HCT116 (cell line): Measurements from ENCODE around the gene UBE2D2. TPM values are rescaled to one million over a fixed set of nuclear protein-coding genes. Genes with fewer than 3 reads are reported as not detected.

Experiments used
- ATAC-seq: fragments of 200-7000 bp; cut with Tn5 transposase; 2 replicates; pipeline ENCODE4 v1.9.1; 2020; ENCODE audit warnings: mild to moderate bottlenecking, moderate library complexity
- BruUV-seq: library from RNA; stranded (reverse); fragments of 400-500 nt; replicated peaks from 2 replicates; lab custom pipeline; 2021; lab: Mats Ljungman, UMichigan
- CTCF ChIA-PET: fragments of 300-600 bp; sonication (Branson Sonifier 250); formaldehyde crosslinking; loops from one replicate; lab custom pipeline; 2021; ENCODE audit warnings: antibody characterized with exemption; lab: Charles Lee
- POLR2A ChIA-PET: fragments of 300-600, 350-600 bp; sonication (Branson Sonifier 250); formaldehyde crosslinking; loops from one replicate; lab custom pipeline; 2021; ENCODE audit warnings: antibody characterized with exemption; lab: Charles Lee
- RAD21 ChIA-PET, 2 experiments: fragments of 300-600 bp; sonication (Branson Sonifier 250); formaldehyde crosslinking; loops; one replicate each; lab custom pipeline; 2023; ENCODE audit warnings: low total read pairs in 2 of 2; ENCODE audit not compliant: uncharacterized antibody in 2 of 2, unreplicated experiment in 2 of 2, low non-redundant PET in 1 of 2; lab: Charles Lee
- DNase-seq: peaks from one replicate; pipeline ENCODE4 v3.0.0-alpha.2; 2010; ENCODE audit warnings: low read depth, low spot score
- H2AFZ ChIP-seq: fragments of 200-600 bp; shearing (Covaris generic), sonication (generic); 2 replicates; pipeline ENCODE4 v1.6.1; 2017; ENCODE audit warnings: low read depth, mixed run types, mixed read lengths, antibody characterized with exemption, low read length; ENCODE audit not compliant: poor library complexity, severe bottlenecking
- H3K27ac ChIP-seq: 2 replicates; pipeline ENCODE4 v1.5.1; 2012; ENCODE audit warnings: low read depth, low read length
- H3K27me3 ChIP-seq: fragments of 200-600 bp; sonication (generic); 2 replicates; pipeline ENCODE4 v1.6.1; 2016; ENCODE audit warnings: mixed run types, low read length, mixed read lengths; ENCODE audit not compliant: insufficient read depth
- H3K36me3 ChIP-seq, 2 experiments: fragments of 200-500 bp in 1 of 2; fragments of 200-600 bp in 1 of 2; sonication (Bioruptor generic) in 1 of 2; sonication (generic) in 1 of 2; 2 replicates each; pipeline versions ENCODE4 v1.5.1 to v1.6.1; 2014 to 2016; ENCODE audit warnings: low read length in 2 of 2, inconsistent platforms in 1 of 2, mixed read lengths in 1 of 2, mixed run types in 1 of 2; ENCODE audit not compliant: insufficient read depth in 2 of 2, control insufficient read depth in 1 of 2
- H3K4me1 ChIP-seq, 2 experiments: fragments of 200-600 bp in 1 of 2; sonication (generic) in 1 of 2; 2 replicates each; pipeline versions ENCODE4 v1.5.1 to v1.6.1; 2012 to 2017; ENCODE audit warnings: low read length in 2 of 2, inconsistent platforms in 1 of 2, mild to moderate bottlenecking in 1 of 2, mixed read lengths in 1 of 2, mixed run types in 1 of 2, moderate library complexity in 1 of 2; ENCODE audit not compliant: insufficient read depth in 2 of 2, control insufficient read depth in 1 of 2
- H3K4me2 ChIP-seq: fragments of 200-600 bp; sonication (generic); 2 replicates; pipeline ENCODE4 v1.6.1; 2017; ENCODE audit warnings: mixed run types, low read length, mixed read lengths
- H3K4me3 ChIP-seq, 2 experiments: fragments of 200-600 bp in 1 of 2; sonication (generic) in 1 of 2; replicated peaks in 1 of 2; 2 replicates each; pipeline ENCODE4 v1.5.1; 2011 to 2016; ENCODE audit warnings: low read length in 2 of 2, control low read depth in 1 of 2, low read depth in 1 of 2, mild to moderate bottlenecking in 1 of 2, mixed read lengths in 1 of 2, mixed run types in 1 of 2
- H3K79me2 ChIP-seq: fragments of 200-600 bp; sonication (generic); 2 replicates; pipeline ENCODE4 v1.6.1; 2017; ENCODE audit warnings: mild to moderate bottlenecking, mixed run types, low read length, moderate library complexity, mixed read lengths; ENCODE audit not compliant: insufficient read depth
- H3K9ac ChIP-seq: fragments of 200-600 bp; sonication (generic); 2 replicates; pipeline ENCODE4 v1.6.1; 2016; ENCODE audit warnings: low read length, mixed read lengths
- H3K9me2 ChIP-seq: fragments of 200-600 bp; sonication (generic), shearing (Covaris generic); 2 replicates; pipeline ENCODE4 v1.6.1; 2017; ENCODE audit warnings: mixed run types, mild to moderate bottlenecking, moderate library complexity; ENCODE audit not compliant: insufficient read depth
- H3K9me3 ChIP-seq, 2 experiments: fragments of 200-500 bp in 1 of 2; fragments of 200-600 bp in 1 of 2; sonication (Bioruptor generic) in 1 of 2; sonication (generic) in 1 of 2; 2 replicates each; pipeline ENCODE4 v1.6.1; 2014 to 2017; ENCODE audit warnings: low read length in 2 of 2, mixed read lengths in 2 of 2, inconsistent platforms in 1 of 2, low read depth in 1 of 2, mild to moderate bottlenecking in 1 of 2, mixed run types in 1 of 2, moderate library complexity in 1 of 2; ENCODE audit not compliant: control insufficient read depth in 1 of 2, insufficient read depth in 1 of 2
- H4K20me1 ChIP-seq: fragments of 200-600 bp; sonication (generic), shearing (Covaris generic); 2 replicates; pipeline ENCODE4 v1.6.1; 2017; ENCODE audit warnings: mixed run types, mild to moderate bottlenecking, moderate library complexity; ENCODE audit not compliant: insufficient read depth
- CEBPB ChIP-seq: IDR thresholded peaks from 2 replicates; pipeline ENCODE4 v1.6.1; 2012; ENCODE audit warnings: low read depth
- CTCF ChIP-seq, 3 experiments: fragments of 200-600 bp in 1 of 3; sonication (generic) in 1 of 3; IDR thresholded peaks in 2 of 3; conservative IDR thresholded peaks in 1 of 3; 2 replicates each; pipeline ENCODE4 v1.5.1; 2012 to 2017; ENCODE audit warnings: low read depth in 2 of 3, low read length in 2 of 3, antibody characterized with exemption in 1 of 3, borderline replicate concordance in 1 of 3, control low read depth in 1 of 3, mild to moderate bottlenecking in 1 of 3, mixed read lengths in 1 of 3, mixed run types in 1 of 3, moderate library complexity in 1 of 3; ENCODE audit not compliant: insufficient read depth in 1 of 3
- RAD21 ChIP-seq: IDR thresholded peaks from 2 replicates; pipeline ENCODE4 v1.6.1; 2012; ENCODE audit warnings: low read depth, mild to moderate bottlenecking
- ZBTB33 ChIP-seq: IDR thresholded peaks from 2 replicates; pipeline ENCODE4 v1.6.1; 2011; ENCODE audit warnings: mild to moderate bottlenecking, low read length, moderate library complexity; ENCODE audit not compliant: insufficient replicate concordance; ENCODE audit errors: extremely low read depth
- intact Hi-C: fragments of 100-400 bp; cut with micrococcal nuclease; formaldehyde crosslinking; loops from 2 replicates; pipeline ENCODE4 v1.10.0; 2022
- total RNA-seq: library from RNA; stranded (reverse); gene quantifications from one replicate; pipeline ENCODE4 v1.2.1, GENCODE V29; 2021; ENCODE audit not compliant: unreplicated experiment

The UBE2D2 gene
- total RNA-seq, 1 experiment from 2014 or later: 140 TPM

GRCh38 chr5:139574641-139575312 is 13.6 kb downstream of the UBE2D2 start:
- H3K36me3 ChIP-seq: no peaks in the 10 kb centered on the region; a peak in 1 of 4 replicates
- ATAC-seq (peak; percentile 84), DNase-seq (no peak)
- no peak overlapping the region for H3K4me2 ChIP-seq
- peaks cover 25% of the 10 kb centered on the region; the same call in 1 of the 2 replicates for H4K20me1 ChIP-seq
- peaks cover 96% of the 10 kb centered on the region for H3K79me2 ChIP-seq
- peaks cover 9 to 18% of the 10 kb centered on the region in 2 experiments; a peak in 3 of 4 replicates for H3K4me1 ChIP-seq
- H3K4me3 ChIP-seq: no peak overlapping the region
- no peaks in the 10 kb centered on the region for H3K9me2 ChIP-seq
- BruUV-seq: TSS peak; percentile 8
- H3K9me3 ChIP-seq: no peaks in the 10 kb centered on the region
- ChIA-PET CTCF (interaction anchor here (0.8 to 1.7 kb wide), 12 partner anchors 9 to 152 kb away, joined by 3 to 6 read pairs (median 5); partner anchors contain the start of gene UBE2D2), RAD21 (no interaction called here), POLR2A (interaction anchor here (0.7 to 1.0 kb wide), 2 partner anchors 14 to 498 kb away, joined by 3 to 7 read pairs; partner anchors contain the start of gene UBE2D2)
- H2AFZ ChIP-seq: no peak overlapping the region
- peak; percentile 63 for TF ChIP-seq RAD21
- TF ChIP-seq CEBPB: no peak
- TF ChIP-seq CTCF (IDR thresholded peaks at IDR 0.05 in 2 of 3, conservative IDR thresholded peaks at IDR 0.05 in 1 of 3; ENCODE audit: borderline replicate concordance in 1 of 3, insufficient read depth in 1 of 3, low read depth in 2 of 3, low read length in 2 of 3): peak; percentile 48 to 71 (median 69); a peak in 5 of 6 replicates
- no peak overlapping the region for H3K9ac ChIP-seq
- intact Hi-C loops: loop anchor here (2.0 kb wide), 1 partner anchor 152 kb away; no protein-coding TSS in a partner anchor
- no peak overlapping the region for H3K27ac ChIP-seq
- no peaks in the 10 kb centered on the region for H3K27me3 ChIP-seq

GRCh38 chr5:139575313-139575646 is 14.1 kb downstream of the UBE2D2 start:
- Histone ChIP-seq H3K9ac (no peak overlapping the region), H3K4me2 (no peak overlapping the region), H3K4me3 (no peak overlapping the region), H3K9me3 (no peaks in the 10 kb centered on the region), H2AFZ (no peak overlapping the region), H4K20me1 (peaks cover 25% of the 10 kb centered on the region; the same call in 1 of the 2 replicates), H3K4me1 (peaks cover 12 to 23% of the 10 kb centered on the region in 2 experiments; a peak in 3 of 4 replicates), H3K27me3 (no peaks in the 10 kb centered on the region), H3K79me2 (peaks cover 96% of the 10 kb centered on the region), H3K9me2 (no peaks in the 10 kb centered on the region), H3K27ac (no peak overlapping the region), H3K36me3 (no peaks in the 10 kb centered on the region; a peak in 1 of 4 replicates)
- BruUV-seq: no TSS peak
- DNase-seq (no peak), ATAC-seq (no peak)
- RAD21 ChIA-PET: no interaction called here
- CTCF ChIA-PET: interaction anchor here (0.8 to 1.7 kb wide), 11 partner anchors 9 to 153 kb away, joined by 3 to 6 read pairs (median 5); partner anchors contain the start of gene UBE2D2
- intact Hi-C loops: loop anchor here (2.0 kb wide), 1 partner anchor 152 kb away; no protein-coding TSS in a partner anchor
- no peak for TF ChIP-seq ZBTB33
- POLR2A ChIA-PET: interaction anchor here (0.7 to 1.0 kb wide), 2 partner anchors 14 to 498 kb away, joined by 3 to 7 read pairs; partner anchors contain the start of gene UBE2D2
